Measurements from ENCODE around the gene RSPO1.

- TF ChIP-seq CTCF (conservative IDR thresholded peaks at IDR 0.05; ENCODE audit: low read length), result peak; percentile 98
- TF ChIP-seq EZH2phosphoT487 (IDR thresholded peaks at IDR 0.05; ENCODE audit: borderline replicate concordance, low read depth, low read length), result no peak
Observed at GRCh38 chr1:37682334-37682987, 47.8 kb upstream of the RSPO1 start.

All from OCI-LY7 (cell line).